ENCODE measurements around the gene NCKIPSD.

Gene NCKIPSD

DNA sequence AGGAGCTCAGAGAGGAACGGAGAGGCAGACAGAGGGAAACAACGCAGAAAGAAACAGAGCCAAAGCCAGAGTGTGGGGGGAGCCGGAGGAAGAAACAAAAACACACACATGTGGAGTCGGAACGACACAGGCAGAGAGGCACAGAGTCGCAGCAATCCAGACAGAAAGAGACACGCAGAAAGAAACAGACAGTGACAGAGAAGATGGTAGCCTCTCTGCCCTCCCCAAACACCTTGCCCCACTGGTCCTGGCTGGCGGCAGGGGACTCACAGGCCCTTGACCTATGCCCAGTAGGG, 1.7 kb downstream of the NCKIPSD start:
- Histone ChIP-seq H4K8ac (ENCODE audit: low read depth, low read length) (no peak overlapping the region), H3K79me1 (ENCODE audit: low read length) (peaks cover 8% of the 10 kb centered on the region), H2BK15ac (replicated peaks; ENCODE audit: low read depth) (no peak overlapping the region), H3K36me3 (ENCODE audit: control insufficient read depth, insufficient read depth, low read length) (peaks cover 15% of the 10 kb centered on the region), H3K4me1 (ENCODE audit: control insufficient read depth, low read depth, low read length) (peaks cover 2% of the 10 kb centered on the region), H3K79me2 (ENCODE audit: control insufficient read depth, insufficient read depth, low read length) (peaks cover 2% of the 10 kb centered on the region), H3K9ac (ENCODE audit: low read length) (peak overlapping the region; percentile 34), H2BK5ac (ENCODE audit: low read length) (no peak overlapping the region), H3K56ac (ENCODE audit: low read length) (peak overlapping the region; percentile 18), H3K27ac (ENCODE audit: low read depth, low read length) (no peak overlapping the region), H3K18ac (ENCODE audit: low read length) (no peak overlapping the region), H2BK120ac (ENCODE audit: low read depth, low read length) (no peak overlapping the region), H4K5ac (ENCODE audit: low read length) (no peak overlapping the region), H3K23ac (ENCODE audit: low read length) (no peak overlapping the region), H2AK5ac (ENCODE audit: low read length) (no peak overlapping the region), H3K4me3 (ENCODE audit: low read length) (no peak overlapping the region), H3K4me2 (ENCODE audit: low read length) (peak overlapping the region; percentile 42), H3K4ac (ENCODE audit: low read depth, low read length) (no peak overlapping the region), H3K27me3 (ENCODE audit: insufficient read depth, low read length, poor library complexity) (no peaks in the 10 kb centered on the region)
- no CpG with 5 or more reads among the region's 8 CpGs for WGBS (ENCODE audit: extremely low coverage, insufficient coverage, low lambda C conversion rate)
- DNase-seq: no peak

DNA sequence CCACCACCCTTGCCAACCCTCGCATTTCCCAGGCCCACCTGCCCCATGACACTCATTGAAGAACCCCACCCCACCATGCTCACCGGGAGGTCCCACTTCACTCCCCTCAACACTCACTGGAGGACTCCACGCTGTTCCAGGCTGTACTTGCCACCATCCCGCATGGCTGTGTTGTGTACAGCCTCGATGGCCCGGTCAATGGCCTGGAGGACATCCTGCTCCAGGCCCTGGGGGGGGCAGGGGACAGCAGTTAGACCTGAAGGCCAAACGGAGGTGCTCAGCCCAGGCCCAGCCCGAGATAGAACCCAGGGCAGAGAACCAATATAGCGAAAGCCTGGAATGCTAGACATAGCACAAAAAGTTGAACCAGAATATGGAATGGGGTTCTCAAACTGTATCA, 2.9 kb downstream of the NCKIPSD start:
- Histone ChIP-seq H4K5ac (ENCODE audit: low read length) (no peak overlapping the region), H3K4me2 (ENCODE audit: low read length) (no peak overlapping the region), H3K36me3 (ENCODE audit: control insufficient read depth, insufficient read depth, low read length) (peaks cover 13% of the 10 kb centered on the region), H3K18ac (ENCODE audit: low read length) (no peak overlapping the region), H3K27ac (ENCODE audit: low read depth, low read length) (no peak overlapping the region), H3K4me3 (ENCODE audit: low read length) (no peak overlapping the region), H3K79me2 (ENCODE audit: control insufficient read depth, insufficient read depth, low read length) (peaks cover 2% of the 10 kb centered on the region), H3K56ac (ENCODE audit: low read length) (no peak overlapping the region), H3K27me3 (ENCODE audit: insufficient read depth, low read length, poor library complexity) (no peaks in the 10 kb centered on the region), H2BK5ac (ENCODE audit: low read length) (no peak overlapping the region), H3K4ac (ENCODE audit: low read depth, low read length) (no peak overlapping the region), H2AK5ac (ENCODE audit: low read length) (no peak overlapping the region), H4K8ac (ENCODE audit: low read depth, low read length) (no peak overlapping the region), H3K23ac (ENCODE audit: low read length) (no peak overlapping the region), H3K9ac (ENCODE audit: low read length) (no peak overlapping the region), H3K79me1 (ENCODE audit: low read length) (peaks cover 8% of the 10 kb centered on the region), H2BK15ac (replicated peaks; ENCODE audit: low read depth) (no peak overlapping the region), H2BK120ac (ENCODE audit: low read depth, low read length) (no peak overlapping the region), H3K4me1 (ENCODE audit: control insufficient read depth, low read depth, low read length) (peaks cover 2% of the 10 kb centered on the region)
- no CpG with 5 or more reads among the region's 9 CpGs for WGBS (ENCODE audit: extremely low coverage, insufficient coverage, low lambda C conversion rate)
- DNase-seq: no peak

DNA sequence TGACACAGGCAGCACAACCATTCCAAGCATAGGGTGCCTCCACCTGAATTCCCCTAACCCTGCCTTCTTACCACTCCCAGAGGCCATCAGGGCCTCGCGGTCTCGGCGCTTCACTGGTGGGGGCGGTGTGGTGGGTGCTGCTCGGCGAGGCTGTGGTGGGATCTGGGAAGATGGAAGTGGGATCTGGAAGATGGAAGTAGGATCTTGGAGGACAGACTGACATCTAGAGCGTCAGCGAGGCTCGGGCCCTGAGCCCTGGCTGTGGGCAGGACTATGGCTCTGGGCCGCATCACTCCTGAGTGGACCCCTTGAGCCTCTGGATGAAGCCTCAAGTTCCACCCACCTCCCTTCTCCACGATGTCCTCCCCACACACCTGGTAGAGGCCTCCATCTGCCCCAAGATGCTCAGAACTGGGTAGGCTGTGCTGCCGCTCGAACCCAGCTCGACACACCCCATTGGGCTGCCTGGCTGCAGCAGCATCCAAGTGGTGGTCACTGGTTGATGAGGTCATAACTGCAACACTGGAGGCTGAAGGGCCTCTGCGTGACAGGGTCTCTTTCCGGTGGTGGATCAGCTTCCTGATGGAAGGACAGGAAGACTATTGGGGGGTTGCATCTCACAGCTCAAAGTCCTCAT, 3.6 kb downstream of the NCKIPSD start:
- no CpG with 5 or more reads among the region's 17 CpGs for WGBS (ENCODE audit: extremely low coverage, insufficient coverage, low lambda C conversion rate)
- no peak overlapping the region for H2BK15ac ChIP-seq (replicated peaks; ENCODE audit: low read depth)
- H3K36me3 ChIP-seq (ENCODE audit: control insufficient read depth, insufficient read depth, low read length): peaks cover 12% of the 10 kb centered on the region

DNA sequence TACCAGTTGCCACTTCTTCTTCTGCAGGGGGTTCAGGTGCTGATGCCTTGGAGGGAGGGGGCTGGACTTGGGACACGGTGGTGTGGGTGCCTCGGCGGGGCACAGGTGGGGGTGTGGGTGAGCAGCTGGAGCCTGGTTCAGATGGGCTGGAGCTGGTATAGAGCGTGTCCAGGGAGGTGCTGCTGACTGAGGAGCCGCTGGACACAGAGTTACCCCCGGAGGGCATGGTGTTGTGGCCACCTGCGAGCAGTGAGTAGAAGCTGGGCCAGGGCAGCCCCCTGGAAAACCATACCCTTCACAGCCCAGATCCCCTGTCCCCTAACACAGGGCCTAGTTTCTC, 4.2 kb downstream of the NCKIPSD start:
- DNase-seq: no peak
- peaks cover 12% of the 10 kb centered on the region for H3K36me3 ChIP-seq (ENCODE audit: control insufficient read depth, insufficient read depth, low read length)
- no peak overlapping the region for H2AK5ac ChIP-seq (ENCODE audit: low read length)
- H3K4ac ChIP-seq (ENCODE audit: low read depth, low read length): no peak overlapping the region
- H4K8ac ChIP-seq (ENCODE audit: low read depth, low read length): no peak overlapping the region
- H3K79me2 ChIP-seq (ENCODE audit: control insufficient read depth, insufficient read depth, low read length): peaks cover 2% of the 10 kb centered on the region
- no peak overlapping the region for H2BK120ac ChIP-seq (ENCODE audit: low read depth, low read length)
- H3K4me2 ChIP-seq (ENCODE audit: low read length): no peak overlapping the region
- no peak overlapping the region for H3K23ac ChIP-seq (ENCODE audit: low read length)
- no peak overlapping the region for H3K27ac ChIP-seq (ENCODE audit: low read depth, low read length)
- H3K27me3 ChIP-seq (ENCODE audit: insufficient read depth, low read length, poor library complexity): no peaks in the 10 kb centered on the region
- H4K5ac ChIP-seq (ENCODE audit: low read length): no peak overlapping the region
- H3K4me1 ChIP-seq (ENCODE audit: control insufficient read depth, low read depth, low read length): peaks cover 2% of the 10 kb centered on the region
- no peak overlapping the region for H2BK5ac ChIP-seq (ENCODE audit: low read length)
- no CpG with 5 or more reads among the region's 7 CpGs for WGBS (ENCODE audit: extremely low coverage, insufficient coverage, low lambda C conversion rate)
- H3K9ac ChIP-seq (ENCODE audit: low read length): no peak overlapping the region
- H3K56ac ChIP-seq (ENCODE audit: low read length): no peak overlapping the region
- H3K79me1 ChIP-seq (ENCODE audit: low read length): peaks cover 8% of the 10 kb centered on the region
- H3K18ac ChIP-seq (ENCODE audit: low read length): no peak overlapping the region
- H2BK15ac ChIP-seq (replicated peaks; ENCODE audit: low read depth): no peak overlapping the region
- no peak overlapping the region for H3K4me3 ChIP-seq (ENCODE audit: low read length)

More for the DNA sequence above, 3.6 kb downstream of the NCKIPSD start:
- H3K4me1 ChIP-seq (ENCODE audit: control insufficient read depth, low read depth, low read length): peaks cover 2% of the 10 kb centered on the region
- H3K9ac ChIP-seq (ENCODE audit: low read length): no peak overlapping the region
- H4K5ac ChIP-seq (ENCODE audit: low read length): no peak overlapping the region
- no peak overlapping the region for H3K27ac ChIP-seq (ENCODE audit: low read depth, low read length)
- H3K4me3 ChIP-seq (ENCODE audit: low read length): no peak overlapping the region
- no peak overlapping the region for H4K8ac ChIP-seq (ENCODE audit: low read depth, low read length)
- H2AK5ac ChIP-seq (ENCODE audit: low read length): no peak overlapping the region
- H3K18ac ChIP-seq (ENCODE audit: low read length): no peak overlapping the region
- H3K79me2 ChIP-seq (ENCODE audit: control insufficient read depth, insufficient read depth, low read length): peaks cover 2% of the 10 kb centered on the region
- H2BK5ac ChIP-seq (ENCODE audit: low read length): no peak overlapping the region
- no peak overlapping the region for H3K4me2 ChIP-seq (ENCODE audit: low read length)
- H3K23ac ChIP-seq (ENCODE audit: low read length): no peak overlapping the region
- no peak overlapping the region for H3K4ac ChIP-seq (ENCODE audit: low read depth, low read length)
- no peak for DNase-seq
- peaks cover 8% of the 10 kb centered on the region for H3K79me1 ChIP-seq (ENCODE audit: low read length)
- H3K27me3 ChIP-seq (ENCODE audit: insufficient read depth, low read length, poor library complexity): no peaks in the 10 kb centered on the region
- no peak overlapping the region for H2BK120ac ChIP-seq (ENCODE audit: low read depth, low read length)
- no peak overlapping the region for H3K56ac ChIP-seq (ENCODE audit: low read length)

DNA sequence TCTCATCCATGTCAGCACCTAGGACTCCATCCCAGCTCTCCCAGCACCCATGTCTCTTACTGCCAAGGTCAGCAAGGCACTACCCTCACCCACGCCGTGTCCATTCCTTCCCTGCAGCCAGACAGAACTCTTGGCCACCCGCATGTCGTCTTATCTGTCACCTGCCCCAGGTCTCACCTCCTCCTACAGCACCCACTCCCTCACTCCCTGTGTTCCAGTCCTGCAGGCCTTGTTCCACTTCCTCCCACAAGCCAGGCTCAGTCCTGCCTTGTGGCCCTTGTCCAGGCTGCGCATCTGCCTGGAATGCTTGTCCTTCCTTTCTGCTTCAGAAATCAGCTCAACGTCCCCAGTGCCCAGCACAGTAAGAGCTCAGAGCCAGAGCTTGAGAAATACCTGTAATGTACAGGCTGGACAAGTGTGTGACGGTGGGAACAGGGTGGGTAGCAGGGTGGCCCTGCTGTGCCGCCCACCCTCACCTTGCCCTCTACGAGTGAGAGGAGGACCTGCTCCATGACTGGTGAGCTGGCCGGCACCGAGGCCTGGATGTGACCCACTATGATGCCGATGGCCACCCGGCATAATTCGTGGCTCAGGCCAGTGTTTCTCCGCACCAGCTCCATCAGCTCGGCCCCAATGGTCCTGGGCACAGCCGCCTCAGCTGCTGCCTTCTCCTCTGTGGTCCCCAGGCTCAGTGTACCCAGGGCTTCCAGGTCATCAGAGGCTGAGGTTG, 4.7 kb downstream of the NCKIPSD start:
- H2BK120ac ChIP-seq (ENCODE audit: low read depth, low read length): no peak overlapping the region
- H3K4ac ChIP-seq (ENCODE audit: low read depth, low read length): no peak overlapping the region
- no peak overlapping the region for H2BK5ac ChIP-seq (ENCODE audit: low read length)
- no peak overlapping the region for H3K56ac ChIP-seq (ENCODE audit: low read length)
- WGBS (ENCODE audit: extremely low coverage, insufficient coverage, low lambda C conversion rate): no CpG with 5 or more reads among the region's 17 CpGs
- no peak overlapping the region for H2BK15ac ChIP-seq (replicated peaks; ENCODE audit: low read depth)
- H3K4me1 ChIP-seq (ENCODE audit: control insufficient read depth, low read depth, low read length): peaks cover 2% of the 10 kb centered on the region
- H3K79me1 ChIP-seq (ENCODE audit: low read length): peaks cover 8% of the 10 kb centered on the region
- no peak overlapping the region for H4K8ac ChIP-seq (ENCODE audit: low read depth, low read length)
- no peak overlapping the region for H3K4me3 ChIP-seq (ENCODE audit: low read length)
- no peaks in the 10 kb centered on the region for H3K27me3 ChIP-seq (ENCODE audit: insufficient read depth, low read length, poor library complexity)
- peaks cover 12% of the 10 kb centered on the region for H3K36me3 ChIP-seq (ENCODE audit: control insufficient read depth, insufficient read depth, low read length)
- no peak overlapping the region for H3K9ac ChIP-seq (ENCODE audit: low read length)
- no peak overlapping the region for H3K18ac ChIP-seq (ENCODE audit: low read length)
- H3K79me2 ChIP-seq (ENCODE audit: control insufficient read depth, insufficient read depth, low read length): peaks cover 2% of the 10 kb centered on the region
- H3K4me2 ChIP-seq (ENCODE audit: low read length): no peak overlapping the region
- H4K5ac ChIP-seq (ENCODE audit: low read length): no peak overlapping the region
- no peak for DNase-seq
- no peak overlapping the region for H3K23ac ChIP-seq (ENCODE audit: low read length)
- H2AK5ac ChIP-seq (ENCODE audit: low read length): no peak overlapping the region
- H3K27ac ChIP-seq (ENCODE audit: low read depth, low read length): no peak overlapping the region

Measured in mesendoderm (in vitro differentiated cells).